ENCODE data around the gene MAD1L1. TPM values are rescaled to one million over a fixed set of nuclear protein-coding genes. Genes with fewer than 3 reads are reported as not detected.

Gene MAD1L1
- total and polyA plus RNA-seq, 2 of the 13 experiments (the other 11 are each of a cell fraction or from before 2014, with no cell fraction given): 17.4 to 64.7 TPM

- H3K27ac ChIP-seq (ENCODE audit: extremely low read length, insufficient read depth, low read length): no peak overlapping the region
- H3K9ac ChIP-seq (ENCODE audit: insufficient read depth, low read depth, low read length): no peak overlapping the region
- ChIA-PET CTCF (ENCODE audit: low intra/inter-chr PET ratio, low total read pairs) (no interaction called here), POLR2A (no interaction called here)
- no peak overlapping the region for H2AFZ ChIP-seq (ENCODE audit: low read length)
- H3K4me3 ChIP-seq (replicated peaks in 1 of 3; ENCODE audit: insufficient read depth in 1 of 3, low read depth in 2 of 3, low read length in 3 of 3): no peak overlapping the region
- intact Hi-C loops (cut with micrococcal nuclease; ENCODE audit: unreplicated experiment): no loop called here
- H3K4me2 ChIP-seq (ENCODE audit: low read depth, low read length): no peak overlapping the region
- H3K9me3 ChIP-seq (ENCODE audit: low read length): no peaks in the 10 kb centered on the region
- H3K79me2 ChIP-seq (ENCODE audit: insufficient read depth, low read length): no peaks in the 10 kb centered on the region
- no TSS peak for BruUV-seq (replicated peaks)
- ATAC-seq (no peak), FAIRE-seq (no peak), DNase-seq (ENCODE audit: low spot score) (no peak)
- H4K20me1 ChIP-seq (ENCODE audit: insufficient read depth, low read length): no peaks in the 10 kb centered on the region
- peaks cover 14% of the 10 kb centered on the region for H3K4me1 ChIP-seq (ENCODE audit: insufficient read depth, low read length)
- H3K36me3 ChIP-seq (replicated peaks in 1 of 2; ENCODE audit: control insufficient read depth in 1 of 2, insufficient read depth in 2 of 2, low read length in 2 of 2): peaks cover 1 to 4% of the 10 kb centered on the region in 2 experiments; a peak in 1 of 5 replicates
- 98% methylated on average over 20 of the region's 26 CpGs for WGBS (ENCODE audit: low lambda C conversion rate)
- no peaks in the 10 kb centered on the region for H3K27me3 ChIP-seq (ENCODE audit: control insufficient read depth in 1 of 2, insufficient read depth in 2 of 2, low read length in 2 of 2)
- TF ChIP-seq TSC22D2 (CRISPR knock-in tag; IDR thresholded peaks at IDR 0.05; ENCODE audit: borderline replicate concordance): no peak
- TF ChIP-seq NR2C2 (CRISPR knock-in tag; IDR thresholded peaks at IDR 0.05; ENCODE audit: borderline replicate concordance): no peak
- TF ChIP-seq ZNF572 (CRISPR knock-in tag; IDR thresholded peaks at IDR 0.05): no peak
- no peak for TF ChIP-seq ATF5 (CRISPR knock-in tag; IDR thresholded peaks at IDR 0.05; ENCODE audit: low read depth)
- TF ChIP-seq SMAD3 (CRISPR knock-in tag; IDR thresholded peaks at IDR 0.05): no peak
- no peak for TF ChIP-seq ETS1 (CRISPR knock-in tag; IDR thresholded peaks at IDR 0.05)
- TF ChIP-seq ZNF367 (CRISPR knock-in tag; IDR thresholded peaks at IDR 0.05; ENCODE audit: borderline replicate concordance): no peak
- in situ Hi-C loops (cut with HindIII; ENCODE audit: extremely low pct_ligation_motif_present, low pct_unique_long_range_greater_than_20kb): no loop called here
Measured at GRCh38 chr7:1843271-1843861, 389.4 kb downstream of the MAD1L1 start.

Data from HepG2 (cell line).